HG03280 (cell line): ENCODE measurements around the gene ZNF223.

Source experiments
- ATAC-seq: cut with Tn5 transposase; IDR thresholded peaks from one replicate; pipeline ENCODE4 v1.9.1; 2021; ENCODE audit warnings: mild to moderate bottlenecking, moderate library complexity; ENCODE audit not compliant: unreplicated experiment

The ZNF223 gene

DNA sequence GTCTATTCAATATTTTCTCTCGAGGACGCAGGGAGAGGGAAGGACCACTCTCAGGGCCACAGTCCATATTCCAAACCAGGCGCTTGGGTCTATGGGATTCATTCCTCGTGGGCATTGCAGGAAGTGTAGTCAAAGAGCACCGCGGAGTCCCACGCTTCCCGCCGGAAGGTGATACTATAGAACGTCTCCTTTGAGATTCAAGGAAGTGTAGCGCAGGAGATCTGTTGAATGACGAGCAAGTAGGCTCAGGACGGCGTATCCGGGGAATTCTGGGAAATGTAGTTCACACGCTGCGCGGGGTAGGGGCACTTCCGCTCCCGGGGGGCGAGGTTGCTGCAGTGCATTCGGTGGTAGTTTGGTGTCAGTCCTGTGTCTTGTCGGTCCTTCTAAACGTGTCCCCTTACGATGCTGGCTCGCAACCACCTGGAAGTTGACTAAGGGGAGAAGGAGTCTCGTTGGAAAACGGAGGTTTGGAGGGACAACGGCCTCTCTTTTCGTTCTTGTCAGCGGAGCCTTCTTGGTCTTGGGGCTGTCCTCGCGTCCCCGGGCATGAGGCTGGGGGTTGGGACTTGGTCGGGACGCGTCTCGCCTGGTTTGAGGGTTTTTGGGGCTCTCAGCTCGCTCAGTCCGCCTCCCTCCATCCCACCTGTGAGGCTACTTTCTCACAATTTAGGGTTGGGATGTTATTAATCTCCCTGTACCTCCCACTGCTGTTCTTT, 20.1 kb downstream of the ZNF223 start, which contains the start of gene ZNF284:
Gene ZNF284 (plus strand): TSS at position 336 of the 719 bp plus-strand sequence. CDS start 4,231 bp downstream, outside the sequence.
- peak; percentile 88 for ATAC-seq

GRCh38 chr19:44072543-44073401, 20.9 kb downstream of the ZNF223 start:
- ATAC-seq = no peak

- ATAC-seq = no peak
These were observed 24.5 kb downstream of the ZNF223 start for GRCh38 chr19:44076325-44076724.

GRCh38 chr19:44092108-44092507, 40.3 kb downstream of the ZNF223 start:
- ATAC-seq = no peak

DNA sequence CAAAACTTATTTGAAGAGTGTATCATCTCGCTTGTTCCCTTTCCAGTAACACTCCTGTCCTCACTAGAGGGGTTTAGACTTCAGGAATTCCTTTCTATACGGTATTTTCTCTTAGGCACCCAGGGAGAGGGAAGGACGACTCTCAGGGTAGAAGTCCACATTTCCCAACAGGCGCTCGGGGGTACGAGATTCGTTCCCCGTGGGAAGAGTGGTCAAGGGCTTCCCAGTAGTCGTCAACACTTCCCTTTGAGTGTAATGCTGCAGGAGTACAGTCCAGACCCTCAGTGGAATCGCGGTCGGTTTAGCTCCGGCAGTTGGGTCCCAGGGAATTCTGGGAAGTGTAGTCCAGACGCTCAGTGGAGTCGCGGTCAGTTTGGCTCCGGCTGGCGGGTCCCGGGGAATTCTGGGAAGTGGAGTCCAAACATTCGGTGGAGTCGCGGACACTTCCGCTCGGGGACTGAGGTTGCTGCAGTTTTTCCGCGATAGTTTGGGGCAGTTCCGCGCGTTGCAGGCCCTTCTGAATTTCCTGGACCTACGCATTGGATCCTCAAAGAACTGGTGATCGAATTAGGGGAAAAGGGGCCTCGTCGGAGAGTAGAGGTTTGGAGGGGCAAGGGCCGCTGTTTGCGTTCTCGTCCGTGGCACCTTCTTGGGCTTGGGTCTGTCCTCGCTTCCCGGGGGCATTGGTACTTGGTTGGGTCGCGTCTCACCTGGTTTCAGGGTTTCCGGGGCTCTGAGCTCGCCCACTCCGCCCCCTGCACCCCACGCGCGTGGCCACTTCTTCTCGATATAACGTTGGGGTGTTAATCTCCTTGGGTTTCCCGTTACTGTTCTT, 42.3 kb downstream of the ZNF223 start, which contains the start of gene ZNF224:
Gene ZNF224 (plus strand): TSS at position 431 of the 835 bp plus-strand sequence. CDS start 3,513 bp downstream, outside the sequence.
- ATAC-seq = peak; percentile 87

- ATAC-seq = no peak
These were observed 55.9 kb downstream of the ZNF223 start for GRCh38 chr19:44107751-44108150.

- no peak for ATAC-seq
These were observed 57.6 kb downstream of the ZNF223 start for GRCh38 chr19:44109458-44109857.

- ATAC-seq = no peak
These were observed 60.2 kb downstream of the ZNF223 start for GRCh38 chr19:44111910-44112463.

- peak; percentile 24 for ATAC-seq
These were observed 60.9 kb downstream of the ZNF223 start for GRCh38 chr19:44112802-44113137.

DNA sequence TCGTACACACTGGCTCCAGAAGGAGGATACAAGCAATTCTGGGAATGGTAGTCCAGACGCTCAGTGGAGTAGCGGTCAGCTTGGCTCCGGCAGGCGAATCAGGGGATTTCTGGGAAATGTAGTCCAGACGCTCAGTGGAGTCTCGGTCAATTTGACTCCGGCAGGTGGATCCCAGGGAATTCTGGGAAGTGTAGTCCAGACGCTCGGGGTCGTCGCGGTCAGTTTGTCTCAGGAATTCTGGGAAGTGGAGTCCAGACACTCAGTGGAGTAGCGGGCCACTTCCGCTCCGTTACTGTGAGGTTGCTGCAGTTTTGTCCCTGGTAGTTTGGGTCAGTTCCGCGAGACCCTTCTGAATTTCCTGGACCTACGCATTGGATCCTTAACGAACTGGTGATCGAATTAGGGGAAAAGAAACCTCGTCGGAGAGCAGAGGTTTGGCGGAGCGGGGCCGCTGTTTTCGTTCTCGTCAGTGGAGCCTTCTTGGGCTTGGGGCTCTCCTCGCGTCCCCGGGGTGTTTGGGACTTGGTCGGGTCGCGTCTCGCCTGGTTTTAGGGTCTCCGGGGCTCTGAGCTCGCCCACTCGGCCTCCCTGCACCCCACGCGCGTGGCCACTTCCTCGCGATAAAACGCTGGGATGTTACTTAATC, 61.4 kb downstream of the ZNF223 start, which contains the start of gene ZNF225:
Gene ZNF225 (plus strand): TSS at position 262 of the 646 bp plus-strand sequence. CDS start 2,429 bp downstream, outside the sequence.
- peak; percentile 94 for ATAC-seq

DNA sequence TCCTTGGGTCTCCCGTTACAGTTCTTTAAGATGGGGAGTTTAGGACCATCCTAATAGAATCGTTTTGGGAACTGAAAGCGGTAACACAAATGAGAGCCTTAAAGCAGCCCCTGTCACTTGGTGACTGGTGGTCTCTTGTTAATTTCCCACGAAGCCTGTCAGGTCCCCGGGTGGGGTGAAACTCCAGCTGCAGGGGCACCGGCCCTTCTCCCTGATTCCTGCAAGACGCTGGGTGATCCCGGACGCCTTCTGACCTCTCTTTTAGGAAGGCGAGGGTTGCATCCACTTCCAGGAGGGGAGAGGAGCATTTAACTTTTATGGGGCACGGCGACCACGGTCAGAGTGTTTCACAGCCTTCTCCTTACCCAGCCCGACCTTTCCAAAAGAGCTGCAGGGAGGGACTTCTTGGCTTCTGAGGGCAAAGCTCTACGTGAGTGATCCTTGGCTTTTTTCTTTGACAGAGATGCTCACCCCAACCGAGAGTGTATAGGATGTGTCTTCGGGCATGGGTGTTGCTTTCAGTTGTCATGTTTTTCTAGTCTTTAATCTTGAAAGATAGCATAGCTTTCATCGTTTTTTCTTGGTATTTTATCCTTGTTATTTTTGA, 62.1 kb downstream of the ZNF223 start:
- ATAC-seq = no peak
